Measurements from ENCODE around the gene KANSL1.

- no peak for TF ChIP-seq POLR2A (IDR thresholded peaks at IDR 0.05)
- TF ChIP-seq, protein P1, sequence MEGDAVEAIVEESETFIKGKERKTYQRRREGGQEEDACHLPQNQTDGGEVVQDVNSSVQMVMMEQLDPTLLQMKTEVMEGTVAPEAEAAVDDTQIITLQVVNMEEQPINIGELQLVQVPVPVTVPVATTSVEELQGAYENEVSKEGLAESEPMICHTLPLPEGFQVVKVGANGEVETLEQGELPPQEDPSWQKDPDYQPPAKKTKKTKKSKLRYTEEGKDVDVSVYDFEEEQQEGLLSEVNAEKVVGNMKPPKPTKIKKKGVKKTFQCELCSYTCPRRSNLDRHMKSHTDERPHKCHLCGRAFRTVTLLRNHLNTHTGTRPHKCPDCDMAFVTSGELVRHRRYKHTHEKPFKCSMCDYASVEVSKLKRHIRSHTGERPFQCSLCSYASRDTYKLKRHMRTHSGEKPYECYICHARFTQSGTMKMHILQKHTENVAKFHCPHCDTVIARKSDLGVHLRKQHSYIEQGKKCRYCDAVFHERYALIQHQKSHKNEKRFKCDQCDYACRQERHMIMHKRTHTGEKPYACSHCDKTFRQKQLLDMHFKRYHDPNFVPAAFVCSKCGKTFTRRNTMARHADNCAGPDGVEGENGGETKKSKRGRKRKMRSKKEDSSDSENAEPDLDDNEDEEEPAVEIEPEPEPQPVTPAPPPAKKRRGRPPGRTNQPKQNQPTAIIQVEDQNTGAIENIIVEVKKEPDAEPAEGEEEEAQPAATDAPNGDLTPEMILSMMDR (IDR thresholded peaks at IDR 0.05), result no peak
Observed at GRCh38 chr17:46053911-46054534, 139.2 kb downstream of the KANSL1 start.
